GM12864 (cell line): Measurements from ENCODE around the gene NDUFB2.
A peak's percentile ranks its signal among the peaks of the same experiment; 100 is the strongest.
"Not testable (repeated sequence)": the region's sequence is repeated elsewhere in the genome, so short reads cannot be mapped to it uniquely, and the experiment has no call there.

Source experiments
- DNase-seq: peaks from one replicate; pipeline ENCODE4 v3.0.0-alpha.2; 2011; ENCODE audit warnings: low read depth
- H3K4me3 ChIP-seq: 2 replicates; pipeline ENCODE4 v1.5.1; 2011; ENCODE audit warnings: mild to moderate bottlenecking, low read depth, low read length, control low read depth
- TF ChIP-seq, protein P1 (sequence below): IDR thresholded peaks from 2 replicates; pipeline ENCODE4 v1.5.1; 2011; ENCODE audit warnings: low read depth, mild to moderate bottlenecking, moderate library complexity, low read length, control low read depth, inconsistent platforms; ENCODE audit errors: missing control alignments

The NDUFB2 gene

DNA sequence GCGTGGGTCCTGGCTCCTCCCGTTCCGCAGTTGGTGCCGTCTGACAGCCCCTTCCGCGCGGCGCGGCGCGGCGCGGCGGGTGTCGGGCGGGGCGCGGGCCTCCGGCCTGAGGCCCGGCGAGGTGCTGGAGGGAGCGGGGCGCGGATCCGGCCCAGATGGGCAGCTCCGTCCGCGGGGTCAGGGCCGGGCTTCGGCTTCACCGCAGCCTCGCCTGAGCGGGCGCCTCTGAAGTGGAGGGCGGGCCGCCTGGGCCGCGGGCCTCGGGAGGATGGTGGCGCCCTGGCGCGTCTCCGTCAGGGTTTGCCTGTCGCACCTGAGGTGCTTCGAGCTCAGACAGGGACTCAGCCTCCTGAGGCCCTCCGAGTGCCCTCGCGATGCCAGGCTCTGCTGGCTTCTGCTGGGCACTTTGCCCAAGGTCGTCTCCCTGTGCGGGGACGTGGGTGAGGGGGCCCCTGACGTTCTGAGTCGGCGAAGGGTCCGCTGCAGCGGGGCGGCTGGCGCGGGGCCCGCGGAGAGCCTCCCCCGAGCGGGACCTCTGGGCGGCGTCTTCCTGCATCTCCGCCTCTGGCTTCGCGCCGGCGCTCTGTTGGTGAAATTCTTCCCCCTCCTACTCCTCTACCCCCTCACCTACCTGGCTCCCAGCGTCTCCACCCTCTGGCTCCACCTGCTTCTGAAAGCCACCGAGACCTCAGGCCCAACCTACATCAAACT lies 23.3 kb upstream of the NDUFB2 start:
- TF ChIP-seq, protein P1, sequence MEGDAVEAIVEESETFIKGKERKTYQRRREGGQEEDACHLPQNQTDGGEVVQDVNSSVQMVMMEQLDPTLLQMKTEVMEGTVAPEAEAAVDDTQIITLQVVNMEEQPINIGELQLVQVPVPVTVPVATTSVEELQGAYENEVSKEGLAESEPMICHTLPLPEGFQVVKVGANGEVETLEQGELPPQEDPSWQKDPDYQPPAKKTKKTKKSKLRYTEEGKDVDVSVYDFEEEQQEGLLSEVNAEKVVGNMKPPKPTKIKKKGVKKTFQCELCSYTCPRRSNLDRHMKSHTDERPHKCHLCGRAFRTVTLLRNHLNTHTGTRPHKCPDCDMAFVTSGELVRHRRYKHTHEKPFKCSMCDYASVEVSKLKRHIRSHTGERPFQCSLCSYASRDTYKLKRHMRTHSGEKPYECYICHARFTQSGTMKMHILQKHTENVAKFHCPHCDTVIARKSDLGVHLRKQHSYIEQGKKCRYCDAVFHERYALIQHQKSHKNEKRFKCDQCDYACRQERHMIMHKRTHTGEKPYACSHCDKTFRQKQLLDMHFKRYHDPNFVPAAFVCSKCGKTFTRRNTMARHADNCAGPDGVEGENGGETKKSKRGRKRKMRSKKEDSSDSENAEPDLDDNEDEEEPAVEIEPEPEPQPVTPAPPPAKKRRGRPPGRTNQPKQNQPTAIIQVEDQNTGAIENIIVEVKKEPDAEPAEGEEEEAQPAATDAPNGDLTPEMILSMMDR: no peak
- DNase-seq: no peak
- peak overlapping the region; percentile 66 for H3K4me3 ChIP-seq

DNA sequence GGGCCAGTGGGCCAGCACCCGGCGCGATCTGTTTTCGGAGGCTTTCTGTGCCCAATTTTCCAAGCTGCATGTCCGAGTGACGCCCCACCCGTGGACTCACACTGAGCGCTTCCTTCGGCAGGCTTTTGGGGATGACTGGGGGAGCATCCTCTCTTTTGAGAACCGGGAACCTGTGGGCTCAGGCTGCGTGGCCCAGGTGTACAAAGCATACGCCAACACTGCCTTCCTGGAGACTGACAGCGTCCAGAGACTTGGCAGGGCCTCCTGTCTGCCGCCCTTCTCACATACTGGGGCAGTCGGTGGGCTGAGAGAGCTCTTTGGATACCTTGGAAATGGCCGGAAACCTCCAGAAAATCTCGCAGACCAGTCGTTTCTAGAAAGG lies 22.7 kb upstream of the NDUFB2 start:
- TF ChIP-seq, protein P1: no peak
- H3K4me3 ChIP-seq: peak overlapping the region; percentile 66

DNA sequence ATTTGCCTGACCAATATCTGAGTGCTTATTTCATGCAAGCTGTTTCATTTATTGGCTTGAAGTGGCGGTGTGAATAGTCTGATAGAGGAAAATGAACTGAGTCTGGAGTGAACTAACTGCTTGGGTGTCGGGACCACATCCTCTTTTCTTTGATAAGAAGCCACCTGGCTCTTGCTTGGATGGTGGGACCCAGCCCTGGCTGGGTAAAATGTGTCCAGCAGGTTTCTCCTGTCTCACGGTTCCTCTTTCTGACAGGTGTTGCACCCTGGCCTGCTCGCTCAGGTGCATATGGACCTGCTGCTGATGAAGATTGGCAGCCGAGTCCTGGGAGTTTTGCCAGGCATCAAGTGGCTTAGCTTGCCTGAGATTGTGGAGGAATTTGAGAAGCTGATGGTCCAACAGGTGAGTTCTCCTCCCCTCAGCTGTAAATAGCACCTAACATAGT lies 22.1 kb upstream of the NDUFB2 start:
- peak; percentile 47 for DNase-seq
- H3K4me3 ChIP-seq: peak overlapping the region; percentile 66
- TF ChIP-seq, protein P1: no peak

More for the DNA sequence above, 22.7 kb upstream of the NDUFB2 start:
- no peak for DNase-seq

DNA sequence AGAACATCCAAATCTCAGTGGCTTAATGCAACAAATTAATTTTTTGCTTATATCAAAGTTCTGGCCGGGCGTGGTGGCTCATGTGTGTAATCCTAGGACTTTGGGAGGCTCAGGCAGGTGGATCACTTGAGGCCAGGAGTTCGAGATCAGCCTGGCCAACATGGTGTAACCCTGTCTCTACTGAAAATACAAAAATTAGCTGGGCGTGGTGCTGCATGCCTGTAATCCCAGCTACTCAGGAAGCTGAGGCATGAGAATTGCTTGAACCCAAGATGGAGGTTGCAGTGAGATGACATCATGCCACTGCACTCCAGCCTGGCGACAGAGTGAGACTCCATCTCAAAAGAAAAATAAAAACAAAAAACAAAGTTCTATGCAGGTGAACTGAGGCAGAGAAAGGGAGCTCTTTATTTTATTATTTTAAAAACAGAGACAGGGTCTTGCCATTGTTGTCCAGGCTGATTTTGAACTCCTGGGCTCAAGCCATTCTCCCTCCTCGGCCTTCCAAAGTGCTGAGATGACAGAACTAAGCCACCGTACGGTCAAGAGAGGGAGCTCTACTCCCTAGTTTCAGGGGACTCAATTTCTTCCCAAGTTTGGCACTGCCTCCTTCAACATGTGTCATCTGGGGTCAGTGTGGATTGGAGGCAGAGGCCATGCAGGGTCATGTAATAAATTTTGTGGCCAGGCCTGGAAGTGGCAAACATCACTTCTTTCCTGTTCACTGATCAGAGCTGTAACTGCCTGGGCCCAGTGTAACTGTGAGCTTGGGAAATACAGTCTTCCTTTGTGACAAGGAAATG lies 21.4 kb upstream of the NDUFB2 start:
- DNase-seq: no peak
- no peak overlapping the region for H3K4me3 ChIP-seq
- TF ChIP-seq, protein P1: peak; percentile 11

DNA sequence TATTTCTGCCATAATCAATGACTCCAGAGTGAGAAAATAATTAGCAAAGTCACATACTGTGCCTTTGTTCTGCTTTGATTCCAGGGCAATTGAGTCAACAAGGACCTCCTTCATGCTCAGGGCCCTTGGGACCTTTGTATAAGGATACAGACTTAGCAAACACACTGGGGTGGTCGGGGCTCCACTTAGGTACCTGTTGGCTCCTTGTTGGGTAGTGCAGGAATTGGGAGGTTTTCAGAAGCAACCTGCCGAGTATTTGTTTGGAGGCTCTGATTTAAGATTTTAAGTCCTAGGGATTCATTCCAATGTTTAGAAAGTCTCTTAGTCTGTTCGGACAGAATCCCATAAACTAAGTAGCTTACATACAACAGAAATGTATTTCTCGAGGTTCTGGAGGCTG lies 20.8 kb upstream of the NDUFB2 start:
- TF ChIP-seq, protein P1: no peak
- DNase-seq: no peak
- no peak overlapping the region for H3K4me3 ChIP-seq

DNA sequence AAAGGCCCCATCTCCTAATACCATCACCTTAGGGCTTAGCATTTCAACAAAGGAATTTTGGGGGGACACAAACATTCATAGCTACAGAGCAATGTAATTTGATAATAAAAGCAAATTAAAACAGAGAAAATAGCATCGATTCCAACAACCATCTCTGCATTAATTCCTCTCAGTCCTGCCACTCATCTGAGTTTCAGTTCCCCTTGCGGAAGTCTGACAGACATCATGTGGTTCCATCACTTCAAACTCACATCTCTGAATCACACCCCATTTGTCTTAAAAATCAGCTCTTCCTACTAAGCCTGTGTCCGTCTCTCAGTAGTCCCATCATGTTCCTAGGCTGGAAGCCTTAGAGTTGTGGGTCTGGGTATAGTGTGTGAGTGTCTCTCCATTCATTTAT lies 20.2 kb upstream of the NDUFB2 start:
- TF ChIP-seq, protein P1: no peak
- no peak overlapping the region for H3K4me3 ChIP-seq
- DNase-seq: no peak

DNA sequence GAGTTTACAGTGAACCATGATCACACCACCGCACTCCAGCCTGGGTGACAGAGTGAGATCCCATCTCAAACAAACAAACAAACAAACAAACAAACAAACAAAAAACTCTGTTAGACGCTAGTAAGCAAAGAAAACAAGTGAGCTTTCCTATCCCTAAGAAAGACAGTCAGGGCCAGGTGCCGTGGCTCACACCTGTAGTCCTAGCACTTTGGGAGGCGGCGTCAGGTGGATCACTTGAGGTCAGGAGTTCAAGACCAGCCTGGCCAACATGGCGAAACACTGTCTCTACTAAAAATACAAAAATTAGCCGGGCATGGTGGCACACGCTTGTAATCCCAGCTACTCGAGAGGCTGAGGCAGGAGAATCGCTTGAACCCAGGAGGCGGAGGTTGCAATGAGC lies 19.6 kb upstream of the NDUFB2 start:
- not testable (repeated sequence) for H3K4me3 ChIP-seq, DNase-seq
